OCI-LY1 (cell line): Measurements from ENCODE around the gene PGBD2.

Experiments used
- CTCF ChIP-seq: fragments of 200-600 bp; sonication (generic), shearing (Covaris generic); IDR thresholded peaks from 2 replicates; pipeline ENCODE4 v1.5.1; 2017; ENCODE audit warnings: mild to moderate bottlenecking, antibody characterized with exemption, low read length, moderate library complexity, mixed read lengths
- EZH2 ChIP-seq: fragments of 200-600 bp; sonication (generic), shearing (Covaris generic); IDR thresholded peaks from 2 replicates; pipeline ENCODE4 v1.8.0; 2017; ENCODE audit warnings: borderline replicate concordance, mixed run types, mild to moderate bottlenecking, antibody characterized with exemption, low read length, moderate library complexity, mixed read lengths

- TF ChIP-seq EZH2 (no peak), CTCF (peak; percentile 88)
These were observed 18.9 kb downstream of the PGBD2 start for GRCh38 chr1:248924696-248925532.
